ENCODE results near the gene PNPLA1. TPM values are rescaled to one million over a fixed set of nuclear protein-coding genes. Genes with fewer than 3 reads are reported as not detected.
A peak's percentile ranks its signal among the peaks of the same experiment; 100 is the strongest.

The PNPLA1 gene
- polyA plus RNA-seq, 4 donors: 2.2 to 2.8 (median 2.6) TPM

DNA sequence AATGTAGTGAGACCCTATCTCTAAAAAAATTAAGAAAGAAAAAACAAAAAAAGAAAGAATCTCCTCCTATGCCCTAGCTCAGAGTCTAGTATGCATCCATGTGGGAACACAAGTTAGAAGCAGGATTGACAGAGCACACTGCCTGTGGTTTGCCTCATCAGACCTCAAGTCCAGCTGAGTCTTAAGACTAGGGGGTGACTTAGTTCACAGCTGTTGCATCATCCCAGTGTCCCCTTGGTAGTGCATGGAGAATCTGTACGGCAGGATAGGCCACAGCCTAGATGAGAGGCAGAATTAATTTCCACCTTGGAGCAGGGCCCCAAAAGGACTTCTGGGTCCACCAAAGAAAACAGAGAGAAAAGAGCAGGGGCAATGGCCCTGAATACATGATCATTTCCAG, 13.7 kb downstream of the PNPLA1 start:
- no peak for DNase-seq (ENCODE audit: low read depth in 4 of 4, low spot score in 3 of 4)

DNA sequence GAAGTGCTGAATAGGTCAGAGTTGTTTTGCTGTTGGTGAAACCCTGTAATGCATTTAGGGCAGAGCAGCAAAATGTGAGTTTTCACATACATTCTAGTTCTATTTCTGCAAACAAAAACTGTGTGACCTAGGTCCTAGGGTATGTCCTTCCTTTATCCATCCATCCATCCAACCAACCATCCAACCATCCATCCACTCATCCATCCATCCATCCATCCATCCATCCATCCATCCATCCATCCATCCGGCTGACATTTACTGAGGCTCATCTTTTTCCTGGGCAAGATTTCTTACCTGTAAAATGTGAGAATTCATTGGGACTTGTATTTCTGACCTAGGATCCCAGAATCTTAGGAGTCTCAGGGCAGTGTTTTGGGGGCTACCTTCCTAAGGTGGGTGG, 14.5 kb downstream of the PNPLA1 start:
- no peak for DNase-seq (ENCODE audit: low read depth in 4 of 4, low spot score in 3 of 4)

DNA sequence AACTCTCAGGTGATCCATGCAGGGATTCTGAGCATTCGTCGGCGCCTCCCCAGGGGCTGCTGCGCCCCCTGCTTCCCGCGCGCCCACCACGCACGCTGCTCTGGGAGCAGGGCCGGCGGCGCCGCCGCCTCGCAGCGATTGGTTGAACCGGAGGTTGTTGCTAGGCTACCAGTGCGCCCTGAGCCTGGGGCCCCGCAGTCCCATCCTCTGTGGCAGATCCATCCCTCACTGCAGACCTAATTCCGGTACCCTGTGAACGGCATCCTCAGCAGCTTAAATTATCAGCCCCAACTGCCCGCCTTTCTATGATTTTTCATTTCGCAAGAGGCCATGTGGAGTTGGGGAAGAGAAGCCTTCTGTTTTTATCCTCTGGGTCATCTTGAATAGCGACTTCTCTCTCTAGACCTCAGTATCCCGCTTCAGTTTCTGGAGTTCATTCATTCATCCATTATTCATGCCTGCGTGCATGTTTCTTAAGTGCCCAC, 15.4 kb downstream of the PNPLA1 start:
- no peak for DNase-seq (ENCODE audit: low read depth in 4 of 4, low spot score in 3 of 4)

DNA sequence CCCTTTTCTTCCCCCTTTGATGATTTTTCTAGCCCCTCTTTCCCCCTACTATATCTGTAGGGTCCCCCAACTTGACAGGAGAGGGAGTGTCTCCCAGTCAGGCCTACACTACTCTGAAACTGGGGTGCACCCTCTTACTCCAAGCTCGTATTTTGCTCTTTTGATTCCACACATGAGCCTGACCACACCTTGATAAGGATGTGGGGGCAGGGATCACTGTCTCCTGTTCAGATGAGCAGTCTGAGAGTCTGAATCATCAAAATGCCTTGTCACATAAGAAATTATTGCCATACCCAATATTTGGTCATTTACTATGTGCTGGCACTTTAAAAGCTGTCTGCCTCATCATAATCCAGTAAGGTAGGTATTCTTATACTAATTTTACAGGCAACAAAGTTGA, 15.9 kb downstream of the PNPLA1 start:
- no peak for DNase-seq (ENCODE audit: low read depth in 4 of 4, low spot score in 3 of 4)

DNA sequence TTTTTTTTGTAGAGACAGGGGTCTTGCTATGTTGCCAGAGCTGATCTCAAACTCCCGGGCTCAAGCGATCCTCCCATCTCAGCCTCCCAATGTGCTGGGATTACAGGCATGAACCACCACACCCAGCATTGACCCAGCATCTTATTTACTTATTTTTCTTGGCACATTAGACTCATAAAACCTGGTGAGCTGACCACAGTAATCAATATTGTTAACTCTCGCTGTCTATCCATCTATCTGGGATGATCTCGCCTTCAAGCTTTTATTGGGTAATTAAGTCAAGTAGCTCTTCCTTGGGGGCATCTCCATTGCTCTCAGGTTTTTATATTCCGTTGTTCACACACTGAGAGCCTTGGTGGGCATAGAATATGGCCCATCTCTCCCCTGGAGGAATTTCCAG, 17.0 kb downstream of the PNPLA1 start:
- no peak for DNase-seq (ENCODE audit: low read depth in 4 of 4, low spot score in 3 of 4)

DNA sequence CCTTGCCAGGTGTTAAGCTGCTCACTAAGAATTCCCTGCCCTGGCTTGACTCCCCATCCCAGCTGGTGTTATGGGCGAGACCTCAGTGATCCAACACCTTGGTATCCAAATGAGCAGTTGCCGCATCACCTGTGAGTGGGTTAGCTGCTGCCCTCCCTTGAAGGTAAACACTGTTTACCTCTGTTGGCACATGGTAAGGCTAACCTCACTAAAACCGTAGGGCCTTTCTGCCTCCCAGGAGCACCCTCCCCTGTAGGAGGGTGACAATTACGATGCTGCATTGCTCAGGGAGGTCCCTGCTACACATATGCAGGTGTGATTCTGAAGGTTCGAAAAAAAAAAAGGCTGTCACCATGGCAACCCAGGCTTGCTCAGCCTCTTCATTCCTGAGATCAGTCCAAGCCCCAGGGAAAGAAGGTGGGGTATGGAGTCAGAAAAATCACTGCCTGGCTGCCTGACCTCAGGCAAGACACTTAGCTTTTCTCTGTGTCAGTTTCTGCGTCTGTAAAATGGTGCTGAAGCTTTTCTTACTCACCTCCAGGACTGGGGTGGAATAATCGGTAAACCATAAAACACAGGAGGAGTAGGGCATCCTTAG, 19.5 kb downstream of the PNPLA1 start:
- DNase-seq (ENCODE audit: low read depth in 4 of 4, low spot score in 3 of 4): no peak

DNA sequence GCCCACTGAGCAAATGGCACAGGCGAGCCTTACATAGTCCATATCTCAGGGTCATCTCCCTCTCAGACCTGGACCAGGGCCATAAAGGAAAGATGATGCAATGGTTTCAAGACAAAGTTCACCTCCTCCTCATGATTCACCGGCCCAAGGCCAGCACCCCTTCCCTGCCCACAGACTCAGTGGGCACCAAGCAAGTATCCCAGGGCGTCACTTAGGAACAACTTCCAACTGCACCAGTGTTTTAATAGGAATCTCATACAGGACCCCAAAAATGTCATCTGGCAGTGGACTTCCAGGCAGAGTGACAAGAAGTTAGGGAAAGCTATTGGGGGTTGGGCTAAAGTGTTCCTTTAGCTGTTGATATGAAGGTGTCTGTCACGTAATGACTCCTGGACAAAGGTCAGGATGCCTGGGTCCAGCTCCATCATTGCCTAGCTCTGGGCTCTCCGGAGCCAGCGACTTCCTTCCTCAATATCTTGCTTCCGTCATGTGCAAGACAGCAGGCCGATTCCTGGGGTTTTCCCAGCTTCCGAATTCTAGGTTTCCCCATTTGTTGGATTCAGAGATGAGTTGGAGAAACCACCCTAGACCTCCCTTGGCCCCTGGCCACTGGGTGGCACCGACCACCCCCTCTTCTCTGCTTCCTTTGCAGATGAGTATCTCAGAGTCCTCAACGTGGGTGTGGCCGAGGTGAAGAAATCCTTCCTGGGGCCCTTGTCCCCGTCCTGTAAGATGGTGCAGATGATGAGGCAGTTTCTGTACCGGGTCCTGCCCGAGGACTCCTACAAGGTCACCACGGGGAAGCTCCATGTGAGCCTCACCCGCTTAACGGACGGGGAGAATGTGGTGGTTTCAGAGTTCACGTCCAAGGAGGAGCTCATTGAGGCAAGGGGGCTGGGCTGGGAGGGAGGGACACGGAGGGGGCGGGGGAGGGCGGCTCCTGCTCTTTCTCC, 21.1 kb downstream of the PNPLA1 start:
- no peak for DNase-seq (ENCODE audit: low read depth in 4 of 4, low spot score in 3 of 4)

DNA sequence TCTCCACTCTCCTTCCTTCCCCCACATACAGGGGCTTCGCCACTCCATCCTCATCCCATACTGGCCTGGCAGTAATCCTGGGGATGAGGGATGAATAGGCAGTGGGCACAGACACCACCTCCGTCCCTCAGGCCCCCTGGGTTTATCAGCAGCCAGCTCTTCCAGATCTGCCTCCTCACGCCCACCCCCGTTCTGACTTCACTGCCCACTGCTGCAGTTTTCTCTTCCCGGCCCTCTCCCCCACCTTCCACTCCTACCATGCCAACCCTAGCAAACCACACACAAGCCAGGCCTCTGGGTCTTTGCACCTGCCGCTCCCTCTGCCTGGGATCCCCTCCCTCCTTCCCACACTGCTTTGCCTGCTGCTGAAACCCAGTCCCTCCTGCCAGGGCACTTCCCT, 22.3 kb downstream of the PNPLA1 start:
- no peak for DNase-seq (ENCODE audit: low read depth in 4 of 4, low spot score in 3 of 4)

DNA sequence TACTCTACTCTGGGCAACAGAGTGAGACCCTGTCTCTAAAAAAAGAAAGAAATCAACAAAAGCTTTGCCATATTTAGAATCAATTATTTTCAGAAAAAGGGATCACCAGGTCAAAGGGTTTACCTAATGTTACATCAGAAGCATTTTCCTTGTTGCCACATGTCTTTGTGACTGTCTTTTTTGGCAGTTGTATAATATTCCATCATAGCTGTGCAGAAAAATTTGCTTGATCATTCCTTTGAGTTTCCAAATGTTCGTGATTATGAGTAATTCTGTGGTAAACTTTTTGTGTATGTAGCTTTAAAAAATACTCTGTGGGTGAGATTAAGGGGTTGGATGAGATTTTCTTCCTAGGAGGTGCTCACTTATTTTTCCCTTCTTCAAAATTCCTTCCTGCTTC, 26.4 kb downstream of the PNPLA1 start:
- no peak for DNase-seq (ENCODE audit: low read depth in 4 of 4, low spot score in 3 of 4)

DNA sequence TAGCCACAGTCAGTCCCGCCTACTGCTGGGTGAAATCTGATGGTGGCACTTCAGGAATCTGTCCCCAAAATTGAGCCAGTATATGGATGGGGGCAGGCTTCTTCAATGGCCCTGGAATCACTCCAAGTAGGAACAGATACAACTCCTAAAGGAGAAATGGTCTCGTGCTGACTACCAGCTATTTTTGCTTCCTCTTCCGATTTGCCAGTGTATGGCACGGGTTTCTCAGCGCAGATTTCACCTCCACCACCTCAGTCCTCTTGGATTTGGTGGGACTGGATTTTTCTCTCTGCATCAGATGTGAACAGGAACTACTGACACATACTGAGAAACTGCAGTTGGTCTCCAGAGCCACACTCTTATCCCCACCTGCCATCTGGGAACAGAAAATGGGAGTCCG, 27.2 kb downstream of the PNPLA1 start:
- no peak for DNase-seq (ENCODE audit: low read depth in 4 of 4, low spot score in 3 of 4)

DNA sequence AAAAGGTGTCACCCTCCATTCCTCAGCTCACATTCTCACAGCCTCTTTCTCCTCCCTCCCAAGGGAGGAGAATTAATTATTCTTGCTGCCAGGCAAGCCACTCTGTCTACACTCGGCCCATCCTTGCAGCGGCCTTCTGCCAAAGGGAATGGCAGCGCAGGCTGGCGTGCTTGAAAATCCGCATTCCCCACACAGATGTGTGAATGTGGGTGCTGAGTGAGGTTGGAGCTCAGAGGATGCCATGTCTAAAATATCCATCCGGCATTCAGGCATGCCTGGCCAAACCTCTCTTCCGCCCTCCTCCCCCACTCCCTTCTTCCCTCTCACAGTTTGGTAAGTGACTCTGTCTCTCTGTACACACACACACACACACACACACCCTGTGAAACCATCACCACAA, 27.7 kb downstream of the PNPLA1 start:
- DNase-seq (ENCODE audit: low read depth in 4 of 4, low spot score in 3 of 4): no peak

DNA sequence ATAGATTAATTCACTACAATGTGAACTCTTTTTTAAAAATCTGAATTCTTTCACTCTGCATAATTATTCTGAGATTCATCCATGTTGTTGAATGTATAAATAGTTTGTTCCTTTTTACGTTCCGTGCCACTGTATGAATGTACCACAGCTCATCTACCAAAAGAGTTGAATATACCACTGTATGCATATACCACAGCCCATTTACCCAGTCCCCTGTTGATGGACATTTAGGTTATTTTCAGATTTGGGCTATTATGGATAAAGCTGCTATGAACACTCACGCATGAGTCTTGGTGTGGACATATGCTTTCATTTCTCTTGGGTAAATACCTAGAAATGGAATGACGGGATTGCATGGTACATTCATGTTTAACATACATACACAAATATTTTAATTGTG, 28.2 kb downstream of the PNPLA1 start:
- DNase-seq (ENCODE audit: low read depth in 4 of 4, low spot score in 3 of 4): no peak

DNA sequence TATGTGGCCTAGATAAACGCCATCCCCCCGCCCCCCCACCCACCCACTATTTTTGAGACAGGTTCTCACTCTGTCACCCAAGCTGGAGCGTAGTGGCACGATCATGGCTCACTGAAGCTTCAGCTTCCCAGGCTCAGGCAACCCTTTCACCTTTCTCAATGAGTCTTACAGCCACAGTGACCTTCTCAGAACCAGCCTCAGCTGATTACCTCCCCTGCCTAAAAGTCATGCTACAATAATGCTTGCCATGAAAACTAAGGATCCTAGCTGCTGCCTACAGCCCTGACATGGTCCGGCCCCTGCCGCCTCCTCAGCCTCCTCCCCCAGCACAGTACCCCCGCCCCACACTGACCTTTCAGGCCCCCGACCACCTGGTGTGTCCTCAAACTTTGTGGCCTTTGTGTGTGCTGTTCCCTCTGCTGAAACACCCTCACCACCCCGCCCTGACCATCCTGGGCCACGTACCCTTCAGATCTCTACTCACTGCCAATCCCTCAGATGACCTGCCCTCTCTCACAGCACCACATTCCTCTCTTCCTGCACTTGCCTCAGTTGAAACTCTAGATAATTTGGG, 31.3 kb downstream of the PNPLA1 start:
- DNase-seq (ENCODE audit: low read depth in 4 of 4, low spot score in 3 of 4): no peak

DNA sequence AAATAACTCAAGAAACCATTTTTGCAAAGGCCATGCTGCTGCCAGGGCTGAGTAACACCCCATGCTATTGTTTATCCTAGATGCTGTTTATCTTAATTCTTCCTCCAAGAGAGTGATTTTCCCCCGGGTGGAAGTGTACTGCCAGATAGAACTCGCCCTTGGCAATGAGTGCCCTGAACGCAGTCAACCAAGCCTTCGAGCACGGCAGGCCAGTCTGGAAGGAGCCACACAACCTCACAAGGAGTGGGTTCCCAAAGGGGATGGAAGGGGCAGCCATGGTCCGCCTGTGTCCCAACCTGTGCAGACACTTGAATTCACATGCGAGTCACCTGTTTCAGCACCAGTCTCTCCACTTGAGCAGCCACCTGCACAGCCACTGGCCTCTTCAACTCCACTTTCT, 31.9 kb downstream of the PNPLA1 start:
- DNase-seq (ENCODE audit: low read depth in 4 of 4, low spot score in 3 of 4): no peak

DNA sequence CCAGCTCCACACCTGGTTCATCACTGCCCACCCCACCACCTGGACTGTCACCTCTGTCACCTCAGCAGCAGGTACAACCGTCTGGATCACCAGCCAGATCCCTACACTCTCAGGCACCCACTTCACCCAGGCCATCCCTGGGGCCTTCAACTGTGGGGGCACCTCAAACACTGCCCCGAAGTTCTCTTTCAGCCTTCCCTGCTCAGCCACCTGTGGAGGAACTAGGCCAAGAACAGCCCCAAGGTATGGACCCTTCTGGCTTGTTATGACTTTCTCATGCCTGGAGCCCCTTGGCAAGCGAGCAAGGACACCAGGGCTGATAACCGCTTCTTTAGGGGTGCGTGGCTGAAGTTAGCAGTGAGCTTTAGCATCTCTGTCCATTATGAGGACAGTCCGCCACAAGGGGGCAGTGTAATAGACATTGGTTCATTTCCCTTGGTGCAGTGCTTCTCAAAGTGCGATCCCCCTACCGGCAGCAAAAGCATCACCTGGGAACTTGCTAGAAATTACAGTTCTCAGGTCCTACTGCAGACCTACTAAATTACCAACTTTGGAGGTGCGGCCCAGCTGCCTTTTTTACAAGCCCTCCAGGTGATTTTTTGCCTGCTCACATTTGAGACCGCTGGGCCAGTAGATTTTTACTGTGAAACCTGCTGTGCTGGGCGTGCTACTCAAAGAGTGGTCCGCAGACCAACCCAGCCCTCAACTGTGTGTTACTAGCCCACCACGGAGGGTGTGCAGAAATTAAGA, 32.5 kb downstream of the PNPLA1 start:
- peak; percentile 77 to 83 (median 80) for DNase-seq (ENCODE audit: low read depth in 4 of 4, low spot score in 3 of 4)

DNA sequence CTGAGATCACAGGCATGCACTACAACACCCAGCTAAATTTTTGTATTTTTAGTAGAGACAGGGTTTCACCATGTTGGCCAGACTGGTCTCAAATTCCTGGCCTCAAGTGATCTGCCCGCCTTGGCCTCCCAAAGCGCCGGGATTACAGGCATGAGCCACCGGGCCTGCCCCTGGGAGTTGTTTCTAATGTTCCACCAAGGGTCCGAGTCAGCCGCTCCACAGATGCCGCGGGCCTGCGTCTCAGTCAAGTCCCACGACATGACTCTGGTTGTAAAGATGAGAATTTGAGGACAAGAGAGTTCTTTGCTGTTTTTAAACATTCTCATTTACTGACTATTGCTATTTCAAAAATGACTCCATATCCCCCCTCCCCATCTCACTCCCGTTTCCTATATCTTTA, 36.0 kb downstream of the PNPLA1 start:
- no peak for DNase-seq (ENCODE audit: low read depth in 4 of 4, low spot score in 3 of 4)

DNA sequence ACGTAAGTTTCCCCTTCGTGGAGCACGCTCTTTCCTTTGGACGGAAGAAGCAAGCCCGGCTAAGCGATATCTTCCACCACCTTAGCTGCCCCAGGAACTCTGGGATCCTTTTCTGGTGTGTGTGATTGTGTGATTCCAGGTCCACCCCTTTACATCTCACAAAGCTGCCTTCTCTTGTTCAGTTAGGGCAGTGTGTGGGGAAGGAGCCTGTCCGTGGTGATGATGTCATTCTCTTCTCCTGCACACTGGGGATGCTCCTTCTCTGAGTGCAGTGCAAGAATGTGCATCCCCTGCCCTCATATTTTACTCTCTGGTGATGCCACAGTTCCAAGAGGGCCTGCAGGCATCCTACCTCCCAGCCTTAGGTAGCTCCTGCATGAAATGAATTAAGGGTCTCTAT, 36.5 kb downstream of the PNPLA1 start:
- DNase-seq (ENCODE audit: low read depth in 4 of 4, low spot score in 3 of 4): no peak

DNA sequence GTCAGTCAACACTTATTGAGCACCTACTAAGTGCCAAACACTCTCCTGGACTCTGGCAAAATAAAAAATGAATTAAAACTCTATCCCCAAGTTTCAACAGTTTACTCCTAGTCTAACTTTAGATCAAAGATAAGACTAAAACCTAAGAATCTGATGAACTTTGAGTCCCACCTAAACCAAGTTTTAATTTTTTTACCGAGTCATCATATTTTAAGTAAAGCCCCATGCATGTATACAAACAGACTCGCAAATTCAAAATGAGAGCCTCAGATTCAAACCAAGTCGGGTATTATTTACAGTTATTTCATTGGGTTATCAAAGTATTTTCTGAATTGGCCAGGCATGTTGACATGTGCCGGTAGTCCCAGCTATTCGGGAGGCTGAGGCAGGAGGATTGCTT, 38.7 kb downstream of the PNPLA1 start:
- no peak for DNase-seq (ENCODE audit: low read depth in 4 of 4, low spot score in 3 of 4)

DNA sequence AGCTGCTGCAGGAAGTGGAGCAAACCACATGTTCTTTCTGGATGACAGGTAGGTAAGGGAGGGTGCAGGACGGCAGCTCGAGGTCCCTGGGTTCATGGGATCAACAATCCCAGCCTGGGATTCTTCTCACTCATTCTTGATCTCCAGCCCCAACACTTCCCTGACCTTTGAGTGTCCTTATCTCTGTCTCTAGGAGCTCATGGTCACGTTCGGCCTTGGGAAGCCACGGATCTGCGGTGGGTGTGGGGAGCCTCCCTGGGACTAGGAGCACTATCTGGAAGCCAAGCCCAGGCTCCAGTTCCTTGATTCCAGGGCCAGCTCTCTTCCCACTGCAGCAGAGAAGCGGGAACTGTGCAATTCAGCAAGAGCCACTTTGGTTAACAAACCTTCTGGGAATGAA, 39.3 kb downstream of the PNPLA1 start:
- no peak for DNase-seq (ENCODE audit: low read depth in 4 of 4, low spot score in 3 of 4)

DNA sequence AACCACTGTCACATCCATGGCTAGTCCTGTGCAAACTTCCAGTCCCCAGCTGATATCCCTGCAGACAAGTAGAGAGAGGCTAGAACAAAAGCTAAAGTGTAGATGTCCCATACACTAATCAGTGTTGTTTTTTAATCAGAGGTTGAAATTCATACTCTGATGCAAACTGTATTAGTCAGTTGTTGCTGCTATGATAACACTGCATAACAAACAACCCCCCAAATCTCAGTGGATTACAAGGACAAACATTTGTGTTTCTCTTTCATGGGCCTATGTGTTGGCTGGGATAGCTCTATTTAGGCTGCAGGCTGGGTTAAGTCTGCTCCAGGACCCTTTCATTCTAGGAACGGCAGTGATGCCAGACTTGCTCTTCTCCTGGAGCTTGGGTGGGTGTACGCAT, 40.0 kb downstream of the PNPLA1 start:
- no peak for DNase-seq (ENCODE audit: low read depth in 4 of 4, low spot score in 3 of 4)
